IMR-90 (cell line): Measurements from ENCODE around the gene GUCD1. TPM values are rescaled to one million over a fixed set of nuclear protein-coding genes. Genes with fewer than 3 reads are reported as not detected.

Experiments
- ATAC-seq: fragments of 200-7000 bp; cut with Tn5 transposase; 2 replicates; pipeline ENCODE4 v1.9.1; 2020; ENCODE audit warnings: low read depth, mild to moderate bottlenecking, moderate library complexity
- BruUV-seq: library from RNA; stranded (reverse); fragments of 400-500 nt; replicated peaks from 2 replicates; lab custom pipeline; 2021; lab: Mats Ljungman, UMichigan
- CTCF ChIA-PET: fragments of 300-600 bp; formaldehyde crosslinking; extraction: SDS; loops from one replicate; lab custom pipeline; 2021; ENCODE audit warnings: antibody characterized with exemption; lab: Yijun Ruan, JAX
- POLR2A ChIA-PET: fragments of 300-600 bp; sonication (Branson Sonifier 250); formaldehyde crosslinking; loops from one replicate; lab custom pipeline; 2022; ENCODE audit warnings: antibody characterized with exemption; ENCODE audit not compliant: unreplicated experiment; lab: Charles Lee
- DNase-seq: peaks from one replicate; pipeline ENCODE4 v3.0.0; 2013
- H2AFZ ChIP-seq: replicated peaks from 2 replicates; pipeline ENCODE3; 2013; ENCODE audit warnings: low read length, mild to moderate bottlenecking; ENCODE audit not compliant: poor library complexity
- H2AK5ac ChIP-seq: 2 replicates; pipeline ENCODE4 v1.6.1; 2013; ENCODE audit warnings: low read depth, low read length, inconsistent platforms
- H2AK9ac ChIP-seq: replicated peaks from 2 replicates; pipeline ENCODE3; 2013; ENCODE audit warnings: mild to moderate bottlenecking, low read depth, low read length, moderate library complexity; ENCODE audit not compliant: poor library complexity
- H2BK120ac ChIP-seq: 2 replicates; pipeline ENCODE4 v1.6.1; 2013; ENCODE audit warnings: low read depth, low read length, inconsistent platforms
- H2BK15ac ChIP-seq: 3 replicates; pipeline ENCODE4 v1.6.1; 2013; ENCODE audit warnings: low read depth, low read length, inconsistent platforms
- H2BK20ac ChIP-seq: 2 replicates; pipeline ENCODE4 v1.6.1; 2013; ENCODE audit warnings: low read depth, mild to moderate bottlenecking, inconsistent platforms, low read length, moderate library complexity
- H2BK5ac ChIP-seq: 2 replicates; pipeline ENCODE4 v1.6.1; 2013; ENCODE audit warnings: mild to moderate bottlenecking, low read depth, low read length, inconsistent platforms; ENCODE audit not compliant: poor library complexity, severe bottlenecking
- H3K14ac ChIP-seq: replicated peaks from 2 replicates; pipeline ENCODE4 v1.6.1; 2013; ENCODE audit warnings: low read depth, low read length, inconsistent platforms
- H3K18ac ChIP-seq: 2 replicates; pipeline ENCODE4 v1.6.1; 2013; ENCODE audit warnings: low read depth, low read length, control low read depth
- H3K23ac ChIP-seq: 2 replicates; pipeline ENCODE4 v1.6.1; 2013; ENCODE audit warnings: low read depth, low read length, inconsistent platforms
- H3K27ac ChIP-seq: 2 replicates; pipeline ENCODE4 v1.5.1; 2013; ENCODE audit warnings: mild to moderate bottlenecking, control low read depth, low read length; ENCODE audit not compliant: insufficient read depth
- H3K27me3 ChIP-seq: 2 replicates; pipeline ENCODE4 v1.6.1; 2013; ENCODE audit warnings: low read length; ENCODE audit not compliant: control insufficient read depth, insufficient read depth
- H3K36me3 ChIP-seq: 2 replicates; pipeline ENCODE4 v1.6.1; 2013; ENCODE audit warnings: low read length, mixed read lengths; ENCODE audit not compliant: control insufficient read depth, insufficient read depth
- H3K4ac ChIP-seq: 2 replicates; pipeline ENCODE4 v1.6.1; 2013; ENCODE audit warnings: low read depth, low read length, inconsistent platforms
- H3K4me1 ChIP-seq: 2 replicates; pipeline ENCODE4 v1.6.1; 2013; ENCODE audit warnings: low read length, mixed read lengths; ENCODE audit not compliant: control insufficient read depth, insufficient read depth
- H3K4me2 ChIP-seq: 2 replicates; pipeline ENCODE4 v1.6.1; 2013; ENCODE audit warnings: low read depth, mild to moderate bottlenecking, control low read depth, low read length, moderate library complexity
- H3K4me3 ChIP-seq: 2 replicates; pipeline ENCODE4 v1.5.1; 2013; ENCODE audit warnings: low read depth, mild to moderate bottlenecking, control low read depth, low read length, moderate library complexity; ENCODE audit not compliant: insufficient read depth
- H3K56ac ChIP-seq: 2 replicates; pipeline ENCODE4 v1.6.1; 2013; ENCODE audit warnings: low read length, inconsistent platforms; ENCODE audit not compliant: insufficient read depth; ENCODE audit errors: extremely low read depth
- H3K79me1 ChIP-seq, 2 experiments: 2 replicates each; pipeline ENCODE4 v1.6.1; 2013; ENCODE audit warnings: low read length in 2 of 2, inconsistent platforms in 1 of 2, low read depth in 1 of 2
- H3K9ac ChIP-seq: 2 replicates; pipeline ENCODE4 v1.6.1; 2013; ENCODE audit warnings: low read depth, low read length, control low read depth
- H3K9me1 ChIP-seq: 2 replicates; pipeline ENCODE4 v1.6.1; 2013; ENCODE audit warnings: low read length, inconsistent platforms; ENCODE audit not compliant: insufficient read depth
- H3K9me3 ChIP-seq: 2 replicates; pipeline ENCODE4 v1.6.1; 2013; ENCODE audit warnings: low read length; ENCODE audit not compliant: control insufficient read depth, insufficient read depth
- H4K20me1 ChIP-seq: 2 replicates; pipeline ENCODE4 v1.6.1; 2013; ENCODE audit warnings: low read length, inconsistent platforms; ENCODE audit not compliant: insufficient read depth
- H4K5ac ChIP-seq: 2 replicates; pipeline ENCODE4 v1.6.1; 2013; ENCODE audit warnings: mild to moderate bottlenecking, low read depth, low read length, control low read depth
- H4K8ac ChIP-seq, 2 experiments: 2 replicates each; pipeline ENCODE4 v1.6.1; 2013; ENCODE audit warnings: low read depth in 2 of 2, low read length in 2 of 2, control low read depth in 1 of 2, inconsistent platforms in 1 of 2
- H4K91ac ChIP-seq: 2 replicates; pipeline ENCODE4 v1.6.1; 2013; ENCODE audit warnings: low read depth, low read length, inconsistent platforms; ENCODE audit not compliant: insufficient read depth
- BHLHE40 ChIP-seq: fragments of 150-350 bp; IDR thresholded peaks from 2 replicates; pipeline ENCODE4 v1.6.1; 2016; ENCODE audit warnings: mild to moderate bottlenecking, low read depth, low read length
- CEBPB ChIP-seq: IDR thresholded peaks from 2 replicates; pipeline ENCODE4 v1.6.1; 2012; ENCODE audit warnings: low read depth, low read length, improper control_type of control experiment
- CHD1 ChIP-seq: IDR thresholded peaks from 2 replicates; pipeline ENCODE4 v1.6.1; 2012; ENCODE audit warnings: low read depth, low read length, improper control_type of control experiment
- FOS ChIP-seq: fragments of 150-350 bp; IDR thresholded peaks from 2 replicates; pipeline ENCODE4 v1.6.1; 2016; ENCODE audit warnings: low read depth, low read length
- MAFK ChIP-seq: IDR thresholded peaks from 2 replicates; pipeline ENCODE4 v1.6.1; 2012; ENCODE audit warnings: low read depth, low read length, improper control_type of control experiment
- MAZ ChIP-seq: IDR thresholded peaks from 2 replicates; pipeline ENCODE4 v1.6.1; 2012; ENCODE audit warnings: low read depth, mild to moderate bottlenecking, low read length, improper control_type of control experiment, moderate library complexity, borderline replicate concordance
- MXI1 ChIP-seq: IDR thresholded peaks from 2 replicates; pipeline ENCODE4 v1.6.1; 2012; ENCODE audit warnings: low read depth, mild to moderate bottlenecking, low read length, moderate library complexity, borderline replicate concordance
- NFE2L2 ChIP-seq: fragments of 150-350 bp; IDR thresholded peaks from 2 replicates; pipeline ENCODE4 v1.6.1; 2016; ENCODE audit warnings: low read depth, mild to moderate bottlenecking, low read length
- POLR2A ChIP-seq: IDR thresholded peaks from 2 replicates; pipeline ENCODE4 v1.6.1; 2012; ENCODE audit warnings: mild to moderate bottlenecking, low read depth, low read length
- RAD21 ChIP-seq: IDR thresholded peaks from 2 replicates; pipeline ENCODE4 v1.6.1; 2012; ENCODE audit warnings: low read length, improper control_type of control experiment
- RCOR1 ChIP-seq: IDR thresholded peaks from 2 replicates; pipeline ENCODE4 v1.6.1; 2012; ENCODE audit warnings: mild to moderate bottlenecking, low read length, improper control_type of control experiment; ENCODE audit not compliant: insufficient replicate concordance
- RFX5 ChIP-seq: IDR thresholded peaks from 2 replicates; pipeline ENCODE4 v1.8.0; 2012; ENCODE audit warnings: low read depth, mild to moderate bottlenecking, low read length, moderate library complexity
- SMC3 ChIP-seq: fragments of 150-350 bp; IDR thresholded peaks from 2 replicates; pipeline ENCODE4 v1.6.1; 2016; ENCODE audit warnings: low read depth, mild to moderate bottlenecking, antibody characterized with exemption, low read length, moderate library complexity
- WGBS, 2 experiments: methylation state at CpG; one replicate each; pipeline versions ENCODE4 v1.1.5 to v1.1.7; 2013; ENCODE audit warnings: missing lambda C conversion rate in 2 of 2; ENCODE audit not compliant: insufficient read length in 1 of 2; ENCODE audit errors: extremely low coverage in 2 of 2; 5-methylcytosine and 5-hydroxymethylcytosine counted together
- dilution Hi-C: fragments of 300-500 bp; cut with HindIII; formaldehyde crosslinking; loops from one replicate; pipeline ENCODE4 v1.14.3; 2018; ENCODE audit warnings: low sequenced_read_pairs; ENCODE audit not compliant: unreplicated experiment
- in situ Hi-C: fragments of 300-500 bp; cut with MboI; formaldehyde crosslinking; loops from 3 replicates; pipeline ENCODE4 v1.14.3; 2019; ENCODE audit warnings: low sequenced_read_pairs, inconsistent platforms, mixed read lengths
- intact Hi-C: fragments of 100-400 bp; cut with micrococcal nuclease; formaldehyde crosslinking; loops from 2 replicates; pipeline ENCODE4 v1.10.0; 2022
- polyA plus RNA-seq, 3 experiments: library from polyadenylated mRNA; depleted of rRNA; stranded (reverse); fragments of >200 nt; gene quantifications; 2 replicates each; pipeline ENCODE4 v1.2.3, GENCODE V29; 2012; ENCODE audit warnings: low replicate concordance in 1 of 3
- total RNA-seq: library from RNA; depleted of rRNA; stranded (reverse); fragments of >200 nt; gene quantifications from 2 replicates; pipeline ENCODE4 v1.2.3, GENCODE V29; 2012
- TF ChIP-seq, protein P1 (sequence below): fragments of 150-350 bp; IDR thresholded peaks from 2 replicates; pipeline ENCODE4 v1.6.1; 2016; ENCODE audit warnings: low read depth, mild to moderate bottlenecking, low read length, moderate library complexity, borderline replicate concordance
- TF ChIP-seq, protein P2 (sequence below): fragments of 150-350 bp; IDR thresholded peaks from 2 replicates; pipeline ENCODE4 v1.6.1; 2017; ENCODE audit warnings: mild to moderate bottlenecking, antibody characterized with exemption, low read length, low read depth

The GUCD1 gene
- total and polyA plus RNA-seq, 2 of the 4 experiments (the other 2 are of a cell fraction): 97.6 to 143 TPM

- POLR2A ChIA-PET: no interaction called here
- intact Hi-C loops: no loop called here
- in situ Hi-C loops: no loop called here
- TF ChIP-seq CHD1 (no peak), NFE2L2 (no peak), BHLHE40 (no peak), MAZ (no peak), RFX5 (no peak), MXI1 (no peak), SMC3 (no peak), MAFK (no peak), RAD21 (no peak), POLR2A (no peak), FOS (no peak), RCOR1 (no peak), CEBPB (no peak)
- TF ChIP-seq, protein P1, sequence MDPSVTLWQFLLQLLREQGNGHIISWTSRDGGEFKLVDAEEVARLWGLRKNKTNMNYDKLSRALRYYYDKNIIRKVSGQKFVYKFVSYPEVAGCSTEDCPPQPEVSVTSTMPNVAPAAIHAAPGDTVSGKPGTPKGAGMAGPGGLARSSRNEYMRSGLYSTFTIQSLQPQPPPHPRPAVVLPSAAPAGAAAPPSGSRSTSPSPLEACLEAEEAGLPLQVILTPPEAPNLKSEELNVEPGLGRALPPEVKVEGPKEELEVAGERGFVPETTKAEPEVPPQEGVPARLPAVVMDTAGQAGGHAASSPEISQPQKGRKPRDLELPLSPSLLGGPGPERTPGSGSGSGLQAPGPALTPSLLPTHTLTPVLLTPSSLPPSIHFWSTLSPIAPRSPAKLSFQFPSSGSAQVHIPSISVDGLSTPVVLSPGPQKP: no peak
- TF ChIP-seq, protein P2, sequence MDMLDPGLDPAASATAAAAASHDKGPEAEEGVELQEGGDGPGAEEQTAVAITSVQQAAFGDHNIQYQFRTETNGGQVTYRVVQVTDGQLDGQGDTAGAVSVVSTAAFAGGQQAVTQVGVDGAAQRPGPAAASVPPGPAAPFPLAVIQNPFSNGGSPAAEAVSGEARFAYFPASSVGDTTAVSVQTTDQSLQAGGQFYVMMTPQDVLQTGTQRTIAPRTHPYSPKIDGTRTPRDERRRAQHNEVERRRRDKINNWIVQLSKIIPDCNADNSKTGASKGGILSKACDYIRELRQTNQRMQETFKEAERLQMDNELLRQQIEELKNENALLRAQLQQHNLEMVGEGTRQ: no peak
Observed at GRCh38 chr22:24494528-24495364, 60.2 kb downstream of the GUCD1 start, which contains the start of gene UPB1. UPB1 (plus strand) TSS chr22:24495332; CDS start chr22:24495404, 72 bp downstream.

More at GRCh38 chr22:24494528-24495364, 60.2 kb downstream of the GUCD1 start, which contains the start of gene UPB1:
- no peaks in the 10 kb centered on the region for H3K36me3 ChIP-seq
- H4K91ac ChIP-seq: no peak within 1 kb of the TSS
- no peak within 1 kb of the TSS for H3K18ac ChIP-seq
- no peak within 1 kb of the TSS for H3K27ac ChIP-seq
- H3K27me3 ChIP-seq: peaks cover 50% of the 10 kb centered on the region
- no peaks in the 10 kb centered on the region for H3K79me1 ChIP-seq
- H3K4me3 ChIP-seq: no peak within 1 kb of the TSS
- H2BK15ac ChIP-seq: no peak within 1 kb of the TSS
- H3K23ac ChIP-seq: no peak within 1 kb of the TSS
- peaks cover 3% of the 10 kb centered on the region; the same call in 1 of the 2 replicates for H3K4me1 ChIP-seq
- H2AK5ac ChIP-seq: no peak within 1 kb of the TSS
- DNase-seq (no peak), ATAC-seq (no peak)
- H3K9me1 ChIP-seq: no peaks in the 10 kb centered on the region
- peak within 1 kb of the TSS; percentile 78 for H2AFZ ChIP-seq
- peak within 1 kb of the TSS; percentile 53; the same call in 1 of the 2 replicates for H3K4me2 ChIP-seq
- BruUV-seq: no TSS peak
- no peak within 1 kb of the TSS for H2BK120ac ChIP-seq
- no peak within 1 kb of the TSS for H2AK9ac ChIP-seq
- H3K9me3 ChIP-seq: peaks cover 2% of the 10 kb centered on the region; the same call in 1 of the 2 replicates
- H4K20me1 ChIP-seq: no peaks in the 10 kb centered on the region
- H3K9ac ChIP-seq: no peak within 1 kb of the TSS
- H2BK20ac ChIP-seq: no peak within 1 kb of the TSS
- CTCF ChIA-PET: no interaction called here
- H3K4ac ChIP-seq: no peak within 1 kb of the TSS
- no peak within 1 kb of the TSS for H4K5ac ChIP-seq
- no peak within 1 kb of the TSS for H3K14ac ChIP-seq
- no peak within 1 kb of the TSS for H2BK5ac ChIP-seq
- H3K56ac ChIP-seq: no peak within 1 kb of the TSS
- dilution Hi-C loops: no loop called here
- WGBS, 2 experiments: 33% methylated on average over 17 of the region's 76 CpGs; no CpG with 5 or more reads in 1 of the 2 experiments
- no peak within 1 kb of the TSS for H4K8ac ChIP-seq
